Endothelial cell of umbilical vein (primary cell): ENCODE results near the gene EBPL.

Experiments used
- CTCF ChIP-seq, 2 donors: IDR thresholded peaks; 1 replicate in 1 of 2; 2 replicates in 1 of 2; pipeline ENCODE4 v1.5.1; 2011; ENCODE audit warnings: low read length in 2 of 2, mild to moderate bottlenecking in 2 of 2, moderate library complexity in 2 of 2, control low read depth in 1 of 2, inconsistent platforms in 1 of 2, low read depth in 1 of 2; ENCODE audit not compliant: insufficient read depth in 1 of 2; ENCODE audit errors: extremely low read depth in 1 of 2
- EZH2 ChIP-seq: IDR thresholded peaks from 2 replicates; pipeline ENCODE4 v1.6.1; 2012; ENCODE audit warnings: borderline replicate concordance, low read depth, mild to moderate bottlenecking, moderate library complexity, low read length, inconsistent platforms; ENCODE audit not compliant: severe bottlenecking
- FOS ChIP-seq: IDR thresholded peaks from 2 replicates; pipeline ENCODE4 v1.6.1; 2011; ENCODE audit warnings: mild to moderate bottlenecking, low read length, moderate library complexity, borderline replicate concordance; ENCODE audit not compliant: insufficient read depth
- GATA2 ChIP-seq: IDR thresholded peaks from 2 replicates; pipeline ENCODE4 v1.7.0; 2011; ENCODE audit warnings: low read depth, mild to moderate bottlenecking, moderate library complexity, mixed read lengths, low read length; ENCODE audit not compliant: insufficient read length, insufficient read depth
- JUN ChIP-seq: IDR thresholded peaks from 2 replicates; pipeline ENCODE4 v1.6.1; 2011; ENCODE audit warnings: borderline replicate concordance, low read depth; ENCODE audit not compliant: insufficient read length, insufficient read depth
- MYC ChIP-seq: IDR thresholded peaks from one replicate; pipeline ENCODE4 v1.6.1; 2011; ENCODE audit warnings: mild to moderate bottlenecking, low read depth, low read length
- POLR2A ChIP-seq: IDR thresholded peaks from 2 replicates; pipeline ENCODE4 v1.6.1; 2012; ENCODE audit warnings: low read depth, mild to moderate bottlenecking, control low read depth, low read length
- POLR2AphosphoS5 ChIP-seq: IDR thresholded peaks from 2 replicates; pipeline ENCODE4 v1.6.1; 2012; ENCODE audit warnings: low read depth, mild to moderate bottlenecking, control low read depth, low read length, moderate library complexity; ENCODE audit not compliant: insufficient read depth
- TF ChIP-seq, protein P1 (sequence below): IDR thresholded peaks from 2 replicates; pipeline ENCODE4 v1.6.1; 2011; ENCODE audit not compliant: insufficient read depth, insufficient read length

DNA sequence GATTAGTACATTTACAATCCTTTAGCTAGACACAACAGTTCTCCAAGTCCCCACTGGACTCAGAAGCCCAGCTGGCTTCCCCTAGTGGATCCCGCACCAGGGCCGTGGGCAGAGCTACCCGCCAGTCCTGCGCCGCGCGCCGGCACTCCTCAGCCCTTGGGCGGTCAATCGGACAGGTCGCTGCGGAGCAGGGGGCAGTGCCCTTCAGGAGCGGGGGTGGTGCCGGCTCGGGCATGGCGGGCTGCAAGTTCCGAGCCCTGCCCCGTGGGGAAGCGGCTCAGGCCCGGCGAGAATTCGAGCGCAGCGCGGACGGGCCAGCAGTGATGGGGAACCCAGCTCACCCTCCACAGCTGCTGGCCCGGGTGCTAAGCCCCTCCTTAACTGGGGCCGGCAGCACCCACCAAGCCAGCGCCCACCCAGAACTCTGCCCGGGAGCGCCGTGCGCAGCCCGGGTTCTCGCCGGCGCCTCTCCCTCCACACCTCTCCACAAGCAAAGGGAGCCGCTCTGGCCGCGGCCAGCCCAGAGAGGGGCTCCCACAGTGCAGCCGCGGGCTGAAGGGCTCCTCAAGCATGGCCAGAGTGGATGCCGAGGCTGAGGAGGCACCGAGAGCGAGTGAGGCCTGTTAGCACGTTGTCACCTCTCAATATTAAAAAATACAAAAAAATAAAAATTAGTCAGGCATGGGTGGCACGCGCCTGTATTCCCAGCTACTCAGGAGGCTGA, 12.9 kb downstream of the EBPL start:
- no peak for TF ChIP-seq CTCF (IDR thresholded peaks at IDR 0.05; ENCODE audit: extremely low read depth in 1 of 2, insufficient read depth in 1 of 2, low read depth in 1 of 2, low read length in 2 of 2)
- TF ChIP-seq POLR2A = no peak
- TF ChIP-seq POLR2AphosphoS5 = no peak
- TF ChIP-seq, protein P1, sequence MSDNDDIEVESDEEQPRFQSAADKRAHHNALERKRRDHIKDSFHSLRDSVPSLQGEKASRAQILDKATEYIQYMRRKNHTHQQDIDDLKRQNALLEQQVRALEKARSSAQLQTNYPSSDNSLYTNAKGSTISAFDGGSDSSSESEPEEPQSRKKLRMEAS = no peak
- no peak for TF ChIP-seq EZH2
- TF ChIP-seq JUN = no peak
- no peak for TF ChIP-seq MYC
- no peak for TF ChIP-seq FOS
- TF ChIP-seq GATA2 = no peak
